Measurements from ENCODE around the gene DLG2. TPM values are rescaled to one million over a fixed set of nuclear protein-coding genes. Genes with fewer than 3 reads are reported as not detected.

Gene DLG2
- total and polyA plus RNA-seq, 9 of the 15 experiments (the other 6 are each of a cell fraction or from before 2014, with no cell fraction given), result 0.52 to 1.6 (median 0.95) TPM

GRCh38 chr11:84552791-84553190 lies 1074.4 kb downstream of the DLG2 start:
- no peak overlapping the region for H3K9ac ChIP-seq (ENCODE audit: insufficient read depth in 1 of 2, low read depth in 2 of 2, low read length in 2 of 2)
- DNase-seq (ENCODE audit: extremely low read depth in 1 of 4, low spot score in 3 of 4) (no peak), ATAC-seq (no peak), FAIRE-seq (no peak)
- no peak overlapping the region for H3K4me2 ChIP-seq (ENCODE audit: insufficient read depth, low read length)
- CTCF ChIA-PET (ENCODE audit: low intra/inter-chr PET ratio), result no interaction called here
- intact Hi-C loops (cut with micrococcal nuclease) (loop anchor here (10.0 kb wide), 1 partner anchor 1012 kb away; no protein-coding TSS in a partner anchor), in situ Hi-C loops (cut with MboI) (loop anchor here (25.0 kb wide), 1 partner anchor 715 kb away; no protein-coding TSS in a partner anchor)
- WGBS (ENCODE audit: insufficient coverage, low coverage, missing lambda C conversion rate), result 0% methylated on average over 2 of the region's 2 CpGs
- BruUV-seq (replicated peaks), result no TSS peak
- H3K27me3 ChIP-seq (ENCODE audit: control insufficient read depth in 2 of 2, insufficient read depth in 2 of 2, low read length in 2 of 2), result no peaks in the 10 kb centered on the region
- H4K20me1 ChIP-seq (replicated peaks; ENCODE audit: control insufficient read depth, insufficient read depth, low read length), result no peaks in the 10 kb centered on the region
- H3K36me3 ChIP-seq (ENCODE audit: control insufficient read depth, insufficient read depth, low read length), result no peaks in the 10 kb centered on the region
- no peak overlapping the region for H2AFZ ChIP-seq (ENCODE audit: low read depth, low read length)
- POLR2A ChIA-PET, result no interaction called here
- H3K9me3 ChIP-seq (replicated peaks; ENCODE audit: control insufficient read depth, insufficient read depth, low read depth, low read length), result no peaks in the 10 kb centered on the region
- TF ChIP-seq, protein P1, sequence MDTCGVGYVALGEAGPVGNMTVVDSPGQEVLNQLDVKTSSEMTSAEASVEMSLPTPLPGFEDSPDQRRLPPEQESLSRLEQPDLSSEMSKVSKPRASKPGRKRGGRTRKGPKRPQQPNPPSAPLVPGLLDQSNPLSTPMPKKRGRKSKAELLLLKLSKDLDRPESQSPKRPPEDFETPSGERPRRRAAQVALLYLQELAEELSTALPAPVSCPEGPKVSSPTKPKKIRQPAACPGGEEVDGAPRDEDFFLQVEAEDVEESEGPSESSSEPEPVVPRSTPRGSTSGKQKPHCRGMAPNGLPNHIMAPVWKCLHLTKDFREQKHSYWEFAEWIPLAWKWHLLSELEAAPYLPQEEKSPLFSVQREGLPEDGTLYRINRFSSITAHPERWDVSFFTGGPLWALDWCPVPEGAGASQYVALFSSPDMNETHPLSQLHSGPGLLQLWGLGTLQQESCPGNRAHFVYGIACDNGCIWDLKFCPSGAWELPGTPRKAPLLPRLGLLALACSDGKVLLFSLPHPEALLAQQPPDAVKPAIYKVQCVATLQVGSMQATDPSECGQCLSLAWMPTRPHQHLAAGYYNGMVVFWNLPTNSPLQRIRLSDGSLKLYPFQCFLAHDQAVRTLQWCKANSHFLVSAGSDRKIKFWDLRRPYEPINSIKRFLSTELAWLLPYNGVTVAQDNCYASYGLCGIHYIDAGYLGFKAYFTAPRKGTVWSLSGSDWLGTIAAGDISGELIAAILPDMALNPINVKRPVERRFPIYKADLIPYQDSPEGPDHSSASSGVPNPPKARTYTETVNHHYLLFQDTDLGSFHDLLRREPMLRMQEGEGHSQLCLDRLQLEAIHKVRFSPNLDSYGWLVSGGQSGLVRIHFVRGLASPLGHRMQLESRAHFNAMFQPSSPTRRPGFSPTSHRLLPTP (IDR thresholded peaks at IDR 0.05; ENCODE audit: borderline replicate concordance, extremely low read depth, insufficient read length), result no peak
- TF ChIP-seq ZNF146 (CRISPR knock-in tag; IDR thresholded peaks at IDR 0.05; ENCODE audit: unreplicated experiment) (no peak), NCOA6 (IDR thresholded peaks at IDR 0.05) (no peak)
- TF ChIP-seq, protein P2, sequence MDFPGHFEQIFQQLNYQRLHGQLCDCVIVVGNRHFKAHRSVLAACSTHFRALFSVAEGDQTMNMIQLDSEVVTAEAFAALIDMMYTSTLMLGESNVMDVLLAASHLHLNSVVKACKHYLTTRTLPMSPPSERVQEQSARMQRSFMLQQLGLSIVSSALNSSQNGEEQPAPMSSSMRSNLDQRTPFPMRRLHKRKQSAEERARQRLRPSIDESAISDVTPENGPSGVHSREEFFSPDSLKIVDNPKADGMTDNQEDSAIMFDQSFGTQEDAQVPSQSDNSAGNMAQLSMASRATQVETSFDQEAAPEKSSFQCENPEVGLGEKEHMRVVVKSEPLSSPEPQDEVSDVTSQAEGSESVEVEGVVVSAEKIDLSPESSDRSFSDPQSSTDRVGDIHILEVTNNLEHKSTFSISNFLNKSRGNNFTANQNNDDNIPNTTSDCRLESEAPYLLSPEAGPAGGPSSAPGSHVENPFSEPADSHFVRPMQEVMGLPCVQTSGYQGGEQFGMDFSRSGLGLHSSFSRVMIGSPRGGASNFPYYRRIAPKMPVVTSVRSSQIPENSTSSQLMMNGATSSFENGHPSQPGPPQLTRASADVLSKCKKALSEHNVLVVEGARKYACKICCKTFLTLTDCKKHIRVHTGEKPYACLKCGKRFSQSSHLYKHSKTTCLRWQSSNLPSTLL (IDR thresholded peaks at IDR 0.05), result no peak
- TF ChIP-seq, protein P3, sequence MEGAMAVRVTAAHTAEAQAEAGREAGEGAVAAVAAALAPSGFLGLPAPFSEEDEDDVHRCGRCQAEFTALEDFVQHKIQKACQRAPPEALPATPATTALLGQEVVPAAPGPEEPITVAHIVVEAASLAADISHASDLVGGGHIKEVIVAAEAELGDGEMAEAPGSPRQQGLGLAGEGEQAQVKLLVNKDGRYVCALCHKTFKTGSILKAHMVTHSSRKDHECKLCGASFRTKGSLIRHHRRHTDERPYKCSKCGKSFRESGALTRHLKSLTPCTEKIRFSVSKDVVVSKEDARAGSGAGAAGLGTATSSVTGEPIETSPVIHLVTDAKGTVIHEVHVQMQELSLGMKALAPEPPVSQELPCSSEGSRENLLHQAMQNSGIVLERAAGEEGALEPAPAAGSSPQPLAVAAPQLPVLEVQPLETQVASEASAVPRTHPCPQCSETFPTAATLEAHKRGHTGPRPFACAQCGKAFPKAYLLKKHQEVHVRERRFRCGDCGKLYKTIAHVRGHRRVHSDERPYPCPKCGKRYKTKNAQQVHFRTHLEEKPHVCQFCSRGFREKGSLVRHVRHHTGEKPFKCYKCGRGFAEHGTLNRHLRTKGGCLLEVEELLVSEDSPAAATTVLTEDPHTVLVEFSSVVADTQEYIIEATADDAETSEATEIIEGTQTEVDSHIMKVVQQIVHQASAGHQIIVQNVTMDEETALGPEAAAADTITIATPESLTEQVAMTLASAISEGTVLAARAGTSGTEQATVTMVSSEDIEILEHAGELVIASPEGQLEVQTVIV (CRISPR knock-in tag; IDR thresholded peaks at IDR 0.05; ENCODE audit: borderline replicate concordance), result no peak
- H3K4me1 ChIP-seq (replicated peaks in 1 of 2; ENCODE audit: control insufficient read depth in 2 of 2, insufficient read depth in 2 of 2, low read length in 2 of 2), result no peaks in the 10 kb centered on the region
- H3K9me1 ChIP-seq (ENCODE audit: control insufficient read depth, insufficient read depth, low read length), result no peaks in the 10 kb centered on the region
- no peak overlapping the region for H3K4me3 ChIP-seq
- no peak overlapping the region for H3K27ac ChIP-seq (ENCODE audit: extremely low read depth, low read depth, low read length)
- no peaks in the 10 kb centered on the region for H3K79me2 ChIP-seq (ENCODE audit: control insufficient read depth, insufficient read depth, low read length)

Data from K562 (cell line).